CD14-positive monocyte (primary cell): ENCODE results near the gene GYG1. TPM values are rescaled to one million over a fixed set of nuclear protein-coding genes. Genes with fewer than 3 reads are reported as not detected.

Experiments
- DNase-seq, 3 donors: peaks; one replicate each; pipeline ENCODE4 v3.0.0-alpha.2; 2011 to 2022
- H2AFZ ChIP-seq: 2 replicates; pipeline ENCODE4 v1.6.0; 2012; ENCODE audit warnings: mild to moderate bottlenecking, low read depth, low read length, inconsistent platforms; ENCODE audit not compliant: insufficient read depth, poor library complexity, severe bottlenecking
- H3K27ac ChIP-seq, 2 donors: 1 replicate in 1 of 2; 2 replicates in 1 of 2; pipeline ENCODE4 v1.5.1; 2012 to 2013; ENCODE audit warnings: low read length in 2 of 2, control low read depth in 1 of 2, inconsistent platforms in 1 of 2, low read depth in 1 of 2, mild to moderate bottlenecking in 1 of 2
- H3K27me3 ChIP-seq, 2 donors: one replicate each; pipeline versions ENCODE4 v1.6.0 to v1.6.1; 2011 to 2013; ENCODE audit warnings: low read length in 2 of 2; ENCODE audit not compliant: control insufficient read depth in 2 of 2, insufficient read depth in 2 of 2
- H3K36me3 ChIP-seq, 2 donors: replicated peaks in 1 of 2; 1 replicate in 1 of 2; 2 replicates in 1 of 2; pipeline versions ENCODE4 v1.5.1 to v1.6.1; 2012 to 2013; ENCODE audit warnings: low read length in 2 of 2, control low read depth in 1 of 2, inconsistent platforms in 1 of 2, mild to moderate bottlenecking in 1 of 2; ENCODE audit not compliant: insufficient read depth in 2 of 2, control insufficient read depth in 1 of 2
- H3K4me1 ChIP-seq, 2 donors: 1 replicate in 1 of 2; 2 replicates in 1 of 2; pipeline versions ENCODE4 v1.5.1 to v1.6.1; 2012 to 2013; ENCODE audit warnings: low read length in 2 of 2, control low read depth in 1 of 2, inconsistent platforms in 1 of 2, mild to moderate bottlenecking in 1 of 2, moderate library complexity in 1 of 2; ENCODE audit not compliant: insufficient read depth in 2 of 2, control insufficient read depth in 1 of 2
- H3K4me2 ChIP-seq: replicated peaks from 2 replicates; pipeline ENCODE3; 2012; ENCODE audit warnings: low read length, moderate library complexity, mild to moderate bottlenecking; ENCODE audit not compliant: poor library complexity, severe bottlenecking; ENCODE audit errors: extremely low read depth
- H3K4me3 ChIP-seq, 3 experiments: fragments of 200-600 bp in 1 of 3; sonication (generic) in 1 of 3; replicated peaks in 1 of 3; 1 replicate in 2 of 3; 2 replicates in 1 of 3; pipeline ENCODE4 v1.5.1; 2011 to 2013; ENCODE audit warnings: low read length in 3 of 3, mild to moderate bottlenecking in 3 of 3, control low read depth in 2 of 3, low read depth in 2 of 3, inconsistent platforms in 1 of 3, moderate library complexity in 1 of 3
- H3K79me2 ChIP-seq: 2 replicates; pipeline ENCODE4 v1.6.0; 2012; ENCODE audit warnings: mild to moderate bottlenecking, control low read depth, inconsistent platforms, low read length, moderate library complexity; ENCODE audit not compliant: insufficient read depth
- H3K9ac ChIP-seq: 2 replicates; pipeline ENCODE4 v1.6.0; 2017; ENCODE audit warnings: low read length, mild to moderate bottlenecking; ENCODE audit not compliant: insufficient read depth, poor library complexity, severe bottlenecking
- H3K9me3 ChIP-seq, 2 donors: replicated peaks in 1 of 2; 1 replicate in 1 of 2; 2 replicates in 1 of 2; pipeline versions ENCODE4 v1.5.1 to v1.6.1; 2012 to 2013; ENCODE audit warnings: low read length in 2 of 2, control low read depth in 1 of 2; ENCODE audit not compliant: control insufficient read depth in 1 of 2, insufficient read depth in 1 of 2
- H4K20me1 ChIP-seq: 2 replicates; pipeline ENCODE4 v1.6.0; 2012; ENCODE audit warnings: mild to moderate bottlenecking, low read length, control low read depth, moderate library complexity; ENCODE audit not compliant: insufficient read depth
- H3K27ac Mint-ChIP-seq, 7 donors: one replicate each; pipeline ENCODE4 v1.8.0; 2020; ENCODE audit warnings: mild to moderate bottlenecking in 7 of 7, mixed read lengths in 7 of 7, moderate library complexity in 6 of 7, inconsistent platforms in 2 of 7
- H3K27me3 Mint-ChIP-seq, 3 donors: one replicate each; pipeline ENCODE4 v1.8.0; 2021 to 2022; ENCODE audit warnings: low read depth in 3 of 3, mild to moderate bottlenecking in 3 of 3, mixed read lengths in 3 of 3, moderate library complexity in 3 of 3, inconsistent platforms in 1 of 3
- H3K36me3 Mint-ChIP-seq, 2 donors: one replicate each; pipeline ENCODE4 v1.8.0; 2020; ENCODE audit warnings: mixed read lengths in 2 of 2, inconsistent platforms in 1 of 2, mild to moderate bottlenecking in 1 of 2
- H3K4me1 Mint-ChIP-seq: one replicate; pipeline ENCODE4 v1.8.0; 2020; ENCODE audit warnings: mild to moderate bottlenecking, mixed read lengths
- H3K4me3 Mint-ChIP-seq, 2 donors: one replicate each; pipeline ENCODE4 v1.8.0; 2020; ENCODE audit warnings: mild to moderate bottlenecking in 2 of 2, mixed read lengths in 2 of 2, moderate library complexity in 1 of 2
- H3K9me3 Mint-ChIP-seq, 7 donors: one replicate each; pipeline ENCODE4 v1.8.0; 2020 to 2022; ENCODE audit warnings: mixed read lengths in 7 of 7, mild to moderate bottlenecking in 6 of 7, moderate library complexity in 6 of 7, inconsistent platforms in 2 of 7
- WGBS: methylation state at CpG from one replicate; pipeline ENCODE4 v1.1.5; 2013; ENCODE audit warnings: missing lambda C conversion rate; ENCODE audit not compliant: insufficient coverage; 5-methylcytosine and 5-hydroxymethylcytosine counted together
- intact Hi-C, 2 donors: fragments of 100-400 bp; cut with micrococcal nuclease; formaldehyde crosslinking; loops; one replicate each; pipeline versions ENCODE4 v1.15.0 to v1.15.1; 2023
- polyA plus RNA-seq, 3 donors: library from polyadenylated mRNA; depleted of rRNA in 1 of 3; unstranded in 2 of 3; stranded (reverse) in 1 of 3; fragments of 300-500 nt in 2 of 3; fragments of >200 nt in 1 of 3; fragmentation: Illumina TruSeq in 2 of 3; gene quantifications; 1 replicate in 2 of 3; 2 replicates in 1 of 3; pipeline ENCODE4 v1.2.3, GENCODE V29; 2012 to 2021
- TF ChIP-seq, protein P1 (sequence below): fragments of 200-600 bp; IDR thresholded peaks from one replicate; pipeline ENCODE4 v1.8.0; 2022; ENCODE audit warnings: antibody characterized with exemption, mild to moderate bottlenecking

GYG1 gene
- polyA plus RNA-seq, 3 donors: 50.6 to 122 (median 121) TPM

DNA sequence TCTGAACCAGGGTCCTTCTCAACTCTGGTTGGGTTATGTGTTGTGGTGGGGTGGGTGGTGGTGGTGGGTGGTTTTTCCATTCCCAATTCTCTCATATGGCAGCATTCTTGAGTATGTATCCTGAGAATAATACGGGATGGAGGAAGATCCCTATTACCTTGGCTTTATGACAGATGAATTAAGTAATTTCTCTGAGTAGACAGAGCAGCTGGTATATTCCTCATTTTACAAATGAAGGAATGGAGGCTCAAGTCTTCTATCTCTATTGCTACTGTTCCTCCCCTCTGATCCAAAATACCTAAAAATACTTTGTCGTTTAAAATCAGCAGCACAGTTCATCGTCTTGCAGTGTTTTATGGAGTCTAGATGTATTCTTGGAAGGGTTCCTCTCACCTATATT is 10.4 kb downstream of the GYG1 start:
- WGBS: no CpG with 5 or more reads among the region's 3 CpGs
- Mint-ChIP-seq H3K27me3 (no peaks in the 10 kb centered on the region), H3K27ac (peak overlapping the region in 1 of 7 donors; percentile 2), H3K4me3 (no peak overlapping the region), H3K9me3 (no peaks in the 10 kb centered on the region), H3K4me1 (peaks cover 34% of the 10 kb centered on the region), H3K36me3 (peaks cover 49 to 59% of the 10 kb centered on the region in 2 donors)
- DNase-seq: no peak
- TF ChIP-seq, protein P1, sequence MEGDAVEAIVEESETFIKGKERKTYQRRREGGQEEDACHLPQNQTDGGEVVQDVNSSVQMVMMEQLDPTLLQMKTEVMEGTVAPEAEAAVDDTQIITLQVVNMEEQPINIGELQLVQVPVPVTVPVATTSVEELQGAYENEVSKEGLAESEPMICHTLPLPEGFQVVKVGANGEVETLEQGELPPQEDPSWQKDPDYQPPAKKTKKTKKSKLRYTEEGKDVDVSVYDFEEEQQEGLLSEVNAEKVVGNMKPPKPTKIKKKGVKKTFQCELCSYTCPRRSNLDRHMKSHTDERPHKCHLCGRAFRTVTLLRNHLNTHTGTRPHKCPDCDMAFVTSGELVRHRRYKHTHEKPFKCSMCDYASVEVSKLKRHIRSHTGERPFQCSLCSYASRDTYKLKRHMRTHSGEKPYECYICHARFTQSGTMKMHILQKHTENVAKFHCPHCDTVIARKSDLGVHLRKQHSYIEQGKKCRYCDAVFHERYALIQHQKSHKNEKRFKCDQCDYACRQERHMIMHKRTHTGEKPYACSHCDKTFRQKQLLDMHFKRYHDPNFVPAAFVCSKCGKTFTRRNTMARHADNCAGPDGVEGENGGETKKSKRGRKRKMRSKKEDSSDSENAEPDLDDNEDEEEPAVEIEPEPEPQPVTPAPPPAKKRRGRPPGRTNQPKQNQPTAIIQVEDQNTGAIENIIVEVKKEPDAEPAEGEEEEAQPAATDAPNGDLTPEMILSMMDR: no peak
- H3K9me3 ChIP-seq: no peaks in the 10 kb centered on the region
- H3K27ac ChIP-seq: peak overlapping the region in 1 of 2 donors; percentile 78
- peaks cover 51 to 66% of the 10 kb centered on the region in 2 donors for H3K36me3 ChIP-seq
- H3K4me3 ChIP-seq: no peak overlapping the region
- no peak overlapping the region for H3K9ac ChIP-seq
- no peak overlapping the region for H3K4me2 ChIP-seq
- peaks cover 25 to 29% of the 10 kb centered on the region in 2 donors for H3K4me1 ChIP-seq
- H3K79me2 ChIP-seq: peaks cover 17% of the 10 kb centered on the region
- intact Hi-C loops: no loop called here
- peaks cover 39% of the 10 kb centered on the region for H4K20me1 ChIP-seq
- H3K27me3 ChIP-seq: no peaks in the 10 kb centered on the region
- no peak overlapping the region for H2AFZ ChIP-seq

DNA sequence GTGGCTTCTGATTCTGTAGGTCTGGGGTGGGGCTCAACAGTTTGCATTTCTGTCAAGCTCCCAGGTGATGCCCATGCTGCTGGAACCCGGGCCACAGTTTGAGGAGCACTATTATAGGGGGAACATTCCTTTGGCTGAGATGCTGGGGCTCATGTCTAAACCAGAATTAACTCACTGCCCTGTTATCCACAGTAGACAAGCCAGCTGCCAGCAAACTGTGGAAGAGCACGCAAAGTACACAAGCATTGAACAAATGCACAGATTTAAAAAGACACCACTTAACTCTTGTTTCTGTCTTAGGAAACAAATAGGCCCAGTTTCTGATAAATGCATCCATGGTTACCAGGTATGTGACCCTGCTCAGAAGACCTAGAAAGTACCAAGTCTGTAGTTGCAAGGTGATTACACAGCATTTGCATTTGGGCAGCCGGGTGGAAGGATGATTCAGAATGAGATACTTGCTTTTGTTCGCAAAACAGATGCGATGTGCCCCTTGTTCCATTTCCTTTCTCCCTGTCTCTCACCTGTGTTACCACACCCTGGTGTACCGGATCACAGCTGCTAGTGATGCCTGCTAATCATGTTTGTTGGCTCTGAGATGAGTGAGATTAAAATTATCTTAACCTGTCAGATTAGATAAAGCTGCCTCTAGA is 12.4 kb downstream of the GYG1 start:
- Mint-ChIP-seq H3K27ac (peak overlapping the region in 3 of 7 donors; percentile 18 to 26 (median 26)), H3K9me3 (no peaks in the 10 kb centered on the region), H3K27me3 (no peaks in the 10 kb centered on the region), H3K36me3 (peaks cover 58 to 64% of the 10 kb centered on the region in 2 donors), H3K4me3 (no peak overlapping the region), H3K4me1 (peaks cover 24% of the 10 kb centered on the region)
- peaks cover 17% of the 10 kb centered on the region for H3K79me2 ChIP-seq
- WGBS: 92% methylated on average over 2 of the region's 6 CpGs
- no peak overlapping the region for H3K9ac ChIP-seq
- no peaks in the 10 kb centered on the region for H3K27me3 ChIP-seq
- peaks cover 61 to 70% of the 10 kb centered on the region in 2 donors for H3K36me3 ChIP-seq
- no peak overlapping the region for H3K27ac ChIP-seq
- no peaks in the 10 kb centered on the region for H3K9me3 ChIP-seq
- H3K4me1 ChIP-seq: peaks cover 16 to 21% of the 10 kb centered on the region in 2 donors
- H3K4me3 ChIP-seq: no peak overlapping the region
- peaks cover 58% of the 10 kb centered on the region for H4K20me1 ChIP-seq
- TF ChIP-seq, protein P1: no peak
- intact Hi-C loops: no loop called here
- no peak for DNase-seq
- H2AFZ ChIP-seq: no peak overlapping the region
- H3K4me2 ChIP-seq: no peak overlapping the region
